HG03378 (cell line): ENCODE results near the gene TYMP.

ENCODE experiments used
- ATAC-seq: cut with Tn5 transposase; IDR thresholded peaks from one replicate; pipeline ENCODE4 v1.9.1; 2021; ENCODE audit warnings: mild to moderate bottlenecking, moderate library complexity; ENCODE audit not compliant: unreplicated experiment

Gene TYMP

DNA sequence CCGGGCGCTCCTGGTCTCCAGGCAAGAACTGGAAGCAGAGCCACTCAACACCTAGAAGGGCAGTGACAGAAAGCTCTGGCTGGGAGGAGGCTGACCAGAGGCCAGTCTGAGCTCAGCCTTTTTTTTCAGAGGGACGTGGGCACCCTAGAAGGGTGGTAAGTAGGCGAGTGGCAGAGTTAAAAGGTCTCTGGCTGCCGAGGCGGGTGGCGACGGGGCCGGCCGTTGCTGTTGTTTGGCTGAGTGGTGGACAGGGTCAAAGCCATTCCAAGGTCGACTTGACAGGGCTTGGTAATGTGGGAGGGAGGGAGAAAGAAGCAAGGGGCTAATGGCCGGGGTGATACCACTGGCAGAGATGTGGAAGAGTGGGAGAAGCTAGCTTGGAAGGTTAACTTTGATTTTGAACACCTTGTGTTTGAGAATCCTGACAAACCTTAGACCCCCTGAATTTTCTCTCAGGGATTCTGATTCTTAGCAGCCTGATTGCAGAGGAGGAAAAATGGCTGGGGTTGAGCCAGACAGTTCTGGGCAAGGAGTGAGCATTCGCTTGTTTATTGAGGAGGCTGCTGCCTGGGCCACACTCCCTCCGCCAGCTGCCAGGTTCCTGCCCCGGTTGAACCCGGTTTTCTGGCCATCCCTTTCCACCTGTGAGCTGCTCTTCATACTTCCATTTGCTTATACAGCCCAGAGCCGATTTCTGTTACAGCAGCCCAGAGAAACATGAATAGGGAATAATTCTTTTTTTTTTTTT lies 33.8 kb upstream of the TYMP start:
- ATAC-seq = no peak

DNA sequence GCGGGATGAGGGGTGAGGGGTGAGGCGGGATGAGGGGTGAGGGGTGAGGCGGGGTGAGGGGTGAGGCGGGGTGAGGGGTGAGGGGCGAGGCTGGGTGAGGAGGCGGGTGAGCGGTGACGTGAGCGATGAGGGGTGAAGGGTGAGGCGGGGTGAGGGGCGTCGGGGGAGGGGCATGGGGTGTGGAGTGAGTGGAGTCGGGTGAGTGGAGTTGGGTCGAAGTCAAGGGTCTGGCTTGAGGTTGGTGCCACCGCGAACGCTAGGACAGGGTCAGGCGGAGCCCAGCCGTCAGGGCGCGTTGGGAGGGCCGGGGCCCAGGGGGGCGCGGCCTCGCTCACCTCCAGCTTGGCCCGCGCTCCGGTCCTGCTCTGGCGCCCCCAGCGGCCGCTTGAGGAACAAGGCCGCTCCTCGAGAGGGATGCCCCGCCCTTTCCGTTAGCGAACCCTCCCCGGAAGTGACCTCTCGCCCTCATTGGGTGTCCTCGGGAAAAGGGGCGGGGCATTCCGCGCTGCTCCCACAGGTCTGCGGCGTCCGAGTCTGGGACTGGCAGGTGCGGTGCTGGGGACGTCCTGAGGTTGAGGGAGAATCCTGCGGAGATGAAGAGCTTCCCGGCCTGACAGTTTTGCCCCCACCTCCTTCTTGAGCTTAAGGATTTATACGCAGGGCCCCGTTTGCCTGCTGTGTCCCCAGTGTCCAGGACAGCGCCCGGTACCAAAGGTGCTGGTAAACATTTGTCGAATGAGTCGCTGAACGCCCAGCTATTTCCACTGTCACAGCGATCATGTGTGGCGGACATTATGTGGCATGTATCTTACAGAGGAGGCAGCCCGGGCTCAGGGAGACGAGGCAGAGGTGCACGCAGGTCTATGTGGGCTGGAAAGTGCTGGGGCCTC lies 33.0 kb upstream of the TYMP start, which contains the start of gene SYCE3:
SYCE3 (minus strand) TSS at position 397 of the 890 bp plus-strand sequence. CDS start 6,514 bp downstream, outside the sequence.
- peak; percentile 75 for ATAC-seq

- no peak for ATAC-seq
These were observed 31.9 kb upstream of the TYMP start for GRCh38 chr22:50561401-50562358.

- no peak for ATAC-seq
These were observed 30.2 kb upstream of the TYMP start for GRCh38 chr22:50560034-50560433.

GRCh38 chr22:50556703-50557102 lies 26.9 kb upstream of the TYMP start:
- no peak for ATAC-seq

GRCh38 chr22:50553310-50553709 lies 23.5 kb upstream of the TYMP start:
- no peak for ATAC-seq

DNA sequence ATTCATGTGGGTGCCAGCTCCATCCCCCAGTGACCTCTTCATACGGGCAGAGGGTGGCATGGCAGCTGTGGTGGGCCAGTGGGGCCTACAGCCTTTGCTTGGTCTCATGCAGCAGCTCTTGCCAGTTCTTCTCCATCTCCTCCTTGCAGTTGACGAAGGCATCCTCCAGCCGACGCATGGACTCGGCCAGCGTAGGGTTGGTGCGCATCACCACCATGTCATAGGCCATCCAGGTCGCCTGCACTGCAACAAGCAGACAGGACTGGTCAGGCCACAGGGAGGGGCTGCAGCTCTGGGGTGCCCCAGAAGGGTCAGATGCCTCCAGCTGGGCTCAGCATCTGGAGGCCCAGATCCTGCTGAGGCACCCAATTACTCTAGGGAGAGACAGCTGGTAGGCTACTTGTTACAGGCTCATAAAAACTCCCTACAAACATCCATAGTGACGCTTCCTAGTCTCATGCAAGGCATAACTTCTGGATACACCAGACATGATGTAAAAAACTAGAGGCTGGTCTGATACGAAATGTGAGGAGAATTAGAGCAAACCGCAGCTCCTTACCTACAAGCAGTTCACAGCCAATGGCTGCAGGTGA lies 21.4 kb upstream of the TYMP start:
- ATAC-seq = no peak

- ATAC-seq = no peak
These were observed 20.6 kb upstream of the TYMP start for GRCh38 chr22:50550395-50550794.

GRCh38 chr22:50548921-50549790 lies 19.3 kb upstream of the TYMP start:
- no peak for ATAC-seq

DNA sequence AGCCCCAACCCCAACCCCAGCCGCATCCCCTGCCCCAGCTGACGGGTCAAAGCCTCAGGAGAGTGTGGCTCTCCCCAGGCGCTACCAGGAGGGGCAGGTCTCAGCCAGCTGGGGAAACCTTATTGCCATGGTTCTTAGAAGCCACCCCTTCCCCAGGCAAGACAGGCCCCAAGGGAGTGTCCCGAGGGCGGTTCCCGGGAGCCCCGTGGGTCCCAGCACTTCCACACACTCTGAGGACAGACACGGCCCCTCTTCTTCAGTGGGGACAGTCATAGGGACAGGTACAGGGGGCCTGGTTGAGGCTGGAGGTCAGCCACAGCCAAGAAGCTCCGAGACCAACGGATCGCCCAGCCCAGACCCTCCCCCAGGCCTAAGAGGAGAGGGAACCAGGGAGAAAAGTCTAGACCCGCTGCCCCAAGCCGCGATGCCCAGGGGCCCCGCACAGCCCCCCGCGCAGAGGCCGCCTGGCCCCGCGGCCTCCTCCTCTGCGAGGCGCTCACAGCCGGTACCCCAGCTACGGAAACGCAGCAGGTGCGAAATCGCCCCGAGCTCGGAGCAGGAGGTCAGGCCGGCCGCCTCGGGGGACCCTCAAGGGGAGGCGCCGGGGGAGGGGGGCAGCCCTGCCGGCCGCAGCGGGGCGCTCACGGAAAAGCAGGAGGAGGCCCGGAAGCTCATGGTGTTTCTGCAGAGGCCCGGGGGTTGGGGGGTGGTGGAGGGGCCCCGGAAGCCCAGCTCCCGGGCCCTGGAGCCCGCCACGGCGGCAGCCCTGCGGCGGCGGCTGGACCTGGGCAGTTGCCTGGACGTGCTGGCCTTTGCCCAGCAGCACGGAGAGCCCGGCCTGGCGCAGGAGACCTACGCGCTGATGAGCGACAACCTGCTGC lies 18.5 kb upstream of the TYMP start:
- ATAC-seq = no peak

GRCh38 chr22:50547263-50547985 lies 17.6 kb upstream of the TYMP start:
- ATAC-seq = no peak

GRCh38 chr22:50546326-50547262 lies 16.8 kb upstream of the TYMP start:
- no peak for ATAC-seq

- no peak for ATAC-seq
These were observed 15.9 kb upstream of the TYMP start, which contains the start of gene KLHDC7B for GRCh38 chr22:50545522-50546325. Gene KLHDC7B, plus strand, starts transcription at chr22:50545899. Its CDS starts 345 bp downstream, at chr22:50546244.

DNA sequence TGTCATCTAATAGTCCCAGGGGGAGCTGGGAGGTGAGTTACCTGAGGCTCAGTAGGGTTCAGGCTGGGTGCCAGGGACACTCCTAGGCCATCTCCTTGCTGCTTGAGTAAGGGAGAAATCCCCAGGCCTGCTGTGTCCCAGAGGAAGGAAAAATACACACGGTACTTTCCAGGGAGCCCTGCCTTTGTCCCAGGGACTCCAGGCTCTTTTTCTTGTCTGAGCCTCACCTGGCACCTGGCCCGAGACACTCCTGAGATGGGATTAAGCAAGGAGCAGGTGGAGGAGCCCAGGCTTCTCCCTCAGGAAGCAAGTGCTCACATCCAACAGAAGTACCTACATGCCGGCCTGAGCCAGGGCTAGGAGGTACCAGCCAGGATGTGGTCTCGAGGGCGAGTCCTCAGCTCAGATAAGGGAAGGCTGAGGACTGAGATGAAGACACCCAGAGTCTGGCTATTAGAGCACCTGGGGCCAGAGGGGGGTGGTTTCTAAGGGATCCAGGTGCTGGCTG lies 15.0 kb upstream of the TYMP start:
- ATAC-seq = no peak

DNA sequence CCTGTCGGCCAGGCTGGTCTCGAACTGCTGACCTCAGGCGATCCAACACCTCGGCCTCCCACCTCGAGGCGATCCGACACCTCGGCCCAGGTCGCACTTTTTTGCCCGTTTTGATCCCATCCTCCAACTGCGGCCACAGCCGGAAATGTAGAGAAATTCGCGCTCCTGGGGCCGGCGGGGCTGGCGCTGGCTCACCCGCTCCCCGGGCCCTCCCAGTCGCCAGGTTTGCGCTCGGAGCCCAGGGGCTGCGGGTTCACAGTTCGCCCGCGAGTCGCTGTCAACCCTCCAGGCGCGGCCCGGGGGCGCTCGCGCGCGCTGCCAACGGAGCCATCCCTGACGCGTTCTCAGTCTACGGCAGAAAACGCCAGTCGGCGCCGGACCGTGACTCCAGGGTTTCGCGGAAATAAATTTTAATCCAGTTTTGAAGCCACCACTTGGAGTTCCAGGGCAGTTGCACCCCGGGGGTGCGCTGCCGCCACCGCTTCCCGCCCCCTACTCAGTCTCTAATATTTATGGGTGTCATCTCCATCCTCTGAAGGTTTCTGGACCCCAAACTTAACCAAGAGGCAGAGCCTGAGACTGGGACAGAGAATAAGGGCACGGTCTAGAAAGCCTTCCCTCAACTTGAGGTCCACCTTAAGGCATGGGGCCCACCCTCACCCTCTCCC lies 14.4 kb upstream of the TYMP start:
- ATAC-seq = no peak
